GM20000 (cell line): ENCODE results near the gene YJEFN3.

Experiments
- DNase-seq: peaks from one replicate; pipeline ENCODE4 v3.0.0; 2012; ENCODE audit warnings: low spot score
- TF ChIP-seq, protein P1 (sequence below): IDR thresholded peaks from 2 replicates; pipeline ENCODE4 v1.5.1; 2012; ENCODE audit warnings: mild to moderate bottlenecking, control low read depth; ENCODE audit errors: extremely low read depth, missing control alignments

The YJEFN3 gene

DNA sequence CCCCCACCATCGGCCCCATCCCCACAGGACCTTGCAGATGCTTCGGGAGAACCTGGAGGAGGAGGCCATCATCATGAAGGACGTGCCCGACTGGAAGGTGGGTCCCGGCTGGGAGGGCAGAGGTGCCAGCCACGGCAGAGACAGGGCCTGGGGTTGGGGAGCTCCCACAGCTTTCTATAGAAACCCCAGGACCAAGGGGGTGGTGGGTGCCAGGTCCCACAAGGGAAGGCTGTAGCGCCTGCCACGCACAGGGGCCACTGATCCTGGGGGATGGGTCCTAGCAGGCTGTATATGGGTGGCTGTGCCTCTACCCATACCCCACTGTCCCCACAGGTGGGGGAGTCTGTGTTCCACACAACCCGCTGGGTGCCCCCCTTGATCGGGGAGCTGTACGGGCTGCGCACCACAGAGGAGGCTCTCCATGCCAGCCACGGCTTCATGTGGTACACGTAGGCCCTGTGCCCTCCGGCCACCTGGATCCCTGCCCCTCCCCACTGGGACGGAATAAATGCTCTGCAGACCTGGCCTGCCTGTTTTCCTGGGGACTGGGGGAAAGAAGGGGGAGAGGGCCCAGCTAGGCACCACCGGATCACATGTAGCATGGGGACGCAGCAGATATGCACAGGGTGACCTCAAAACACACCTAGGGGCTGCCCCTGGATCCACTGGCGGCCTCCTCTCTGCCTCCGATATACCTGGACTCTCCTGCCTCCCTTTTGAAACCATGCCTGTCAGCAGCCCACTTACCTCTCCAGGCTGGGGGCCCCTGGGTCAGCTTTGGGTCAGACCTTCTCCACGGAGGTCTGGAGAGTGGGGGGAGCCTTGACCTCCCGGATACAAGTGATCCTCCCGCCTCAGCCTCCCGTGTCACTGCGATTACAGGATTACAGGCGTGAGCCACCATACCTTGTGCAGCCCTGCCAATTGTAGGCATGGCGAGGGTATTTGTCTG, 761 bp upstream of the YJEFN3 start:
- no peak for DNase-seq
- TF ChIP-seq, protein P1, sequence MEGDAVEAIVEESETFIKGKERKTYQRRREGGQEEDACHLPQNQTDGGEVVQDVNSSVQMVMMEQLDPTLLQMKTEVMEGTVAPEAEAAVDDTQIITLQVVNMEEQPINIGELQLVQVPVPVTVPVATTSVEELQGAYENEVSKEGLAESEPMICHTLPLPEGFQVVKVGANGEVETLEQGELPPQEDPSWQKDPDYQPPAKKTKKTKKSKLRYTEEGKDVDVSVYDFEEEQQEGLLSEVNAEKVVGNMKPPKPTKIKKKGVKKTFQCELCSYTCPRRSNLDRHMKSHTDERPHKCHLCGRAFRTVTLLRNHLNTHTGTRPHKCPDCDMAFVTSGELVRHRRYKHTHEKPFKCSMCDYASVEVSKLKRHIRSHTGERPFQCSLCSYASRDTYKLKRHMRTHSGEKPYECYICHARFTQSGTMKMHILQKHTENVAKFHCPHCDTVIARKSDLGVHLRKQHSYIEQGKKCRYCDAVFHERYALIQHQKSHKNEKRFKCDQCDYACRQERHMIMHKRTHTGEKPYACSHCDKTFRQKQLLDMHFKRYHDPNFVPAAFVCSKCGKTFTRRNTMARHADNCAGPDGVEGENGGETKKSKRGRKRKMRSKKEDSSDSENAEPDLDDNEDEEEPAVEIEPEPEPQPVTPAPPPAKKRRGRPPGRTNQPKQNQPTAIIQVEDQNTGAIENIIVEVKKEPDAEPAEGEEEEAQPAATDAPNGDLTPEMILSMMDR: no peak

DNA sequence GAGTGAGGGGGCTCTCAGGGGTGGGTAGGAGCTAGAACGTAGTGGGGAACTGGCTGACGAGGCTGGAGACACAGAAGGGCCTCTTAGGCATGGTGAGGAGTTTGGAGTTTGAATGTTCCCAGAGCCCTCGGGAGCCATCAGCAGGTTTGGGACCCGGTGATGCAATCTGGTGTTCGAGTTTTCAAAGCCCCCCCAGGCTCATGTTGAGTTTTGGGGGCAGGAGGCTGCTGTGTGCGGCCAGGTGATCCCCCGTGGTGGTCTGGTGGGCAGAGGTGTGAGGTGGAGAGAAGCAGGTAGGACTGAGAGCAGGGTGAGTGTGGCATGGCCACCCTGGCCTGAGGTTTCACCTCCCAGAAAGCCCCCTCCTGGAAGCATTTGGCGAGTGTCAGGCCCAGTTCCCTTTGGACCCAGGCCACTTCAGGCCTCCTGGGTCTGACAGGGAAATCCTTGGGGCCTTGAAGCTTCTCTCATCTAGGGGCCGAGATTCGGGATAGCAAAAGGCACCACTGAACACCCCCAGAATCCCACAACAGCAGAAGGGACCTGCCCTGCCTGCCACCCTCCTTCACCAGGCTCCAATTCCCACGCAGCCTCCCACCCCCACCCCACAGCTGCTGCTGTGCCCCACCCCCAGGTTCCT, 1.2 kb downstream of the YJEFN3 start:
- DNase-seq: no peak
- TF ChIP-seq, protein P1: no peak

GRCh38 chr19:19530423-19530804, 1.7 kb downstream of the YJEFN3 start:
- TF ChIP-seq, protein P1: no peak
- DNase-seq: no peak

GRCh38 chr19:19530889-19531288, 2.2 kb downstream of the YJEFN3 start:
- TF ChIP-seq, protein P1: no peak
- DNase-seq: no peak

GRCh38 chr19:19531951-19532805, 3.5 kb downstream of the YJEFN3 start:
- peak; percentile 91 for DNase-seq
- TF ChIP-seq, protein P1: peak; percentile 99

- TF ChIP-seq, protein P1: no peak
- no peak for DNase-seq
Measured at GRCh38 chr19:19532806-19533701, 4.3 kb downstream of the YJEFN3 start.
